Loucy (cell line): ENCODE results near the gene OR4Q2.

Experiments used
- H2AFZ ChIP-seq: fragments of 200-600 bp; sonication (generic); 2 replicates; pipeline ENCODE4 v1.6.0; 2016; ENCODE audit warnings: antibody characterized with exemption, mild to moderate bottlenecking, low read length, moderate library complexity
- H3F3A ChIP-seq: fragments of 200-600 bp; 2 replicates; pipeline ENCODE4 v1.6.0; 2016; ENCODE audit warnings: antibody characterized with exemption, low read depth, mild to moderate bottlenecking
- H3K27me3 ChIP-seq: fragments of 200-600 bp; sonication (generic); 2 replicates; pipeline ENCODE4 v1.6.1; 2014; ENCODE audit warnings: low read length, mild to moderate bottlenecking; ENCODE audit not compliant: insufficient read depth, poor library complexity, severe bottlenecking
- H3K36me3 ChIP-seq: fragments of 200-600 bp; sonication (generic); 2 replicates; pipeline ENCODE4 v1.6.1; 2016; ENCODE audit warnings: low read length; ENCODE audit not compliant: insufficient read depth
- H3K4me1 ChIP-seq: fragments of 200-600 bp; sonication (generic); 2 replicates; pipeline ENCODE4 v1.5.1; 2014; ENCODE audit warnings: low read length, mild to moderate bottlenecking; ENCODE audit not compliant: insufficient read depth, poor library complexity, severe bottlenecking
- H3K4me2 ChIP-seq: fragments of 200-600 bp; sonication (generic); 2 replicates; pipeline ENCODE4 v1.6.0; 2014; ENCODE audit warnings: antibody characterized with exemption, low read length, low read depth, mild to moderate bottlenecking; ENCODE audit not compliant: poor library complexity, severe bottlenecking
- H3K4me3 ChIP-seq: fragments of 200-600 bp; sonication (generic); 2 replicates; pipeline ENCODE4 v1.5.1; 2014; ENCODE audit warnings: low read length, mild to moderate bottlenecking, mixed read lengths; ENCODE audit not compliant: poor library complexity, severe bottlenecking
- H3K79me2 ChIP-seq: fragments of 200-600 bp; sonication (generic); 2 replicates; pipeline ENCODE4 v1.6.1; 2014; ENCODE audit warnings: low read length; ENCODE audit not compliant: insufficient read depth
- H3K9ac ChIP-seq: fragments of 200-600 bp; sonication (generic); 2 replicates; pipeline ENCODE4 v1.6.0; 2014; ENCODE audit warnings: mild to moderate bottlenecking, low read depth, low read length, moderate library complexity; ENCODE audit not compliant: poor library complexity, severe bottlenecking
- H3K9me2 ChIP-seq: fragments of 200-600 bp; sonication (generic); replicated peaks from 2 replicates; pipeline ENCODE4 v1.6.1; 2016; ENCODE audit warnings: low read depth, low read length, mixed read lengths
- H3K9me3 ChIP-seq: fragments of 200-600 bp; sonication (generic); 2 replicates; pipeline ENCODE4 v1.6.1; 2014; ENCODE audit warnings: mild to moderate bottlenecking, antibody characterized with exemption, low read length, low read depth; ENCODE audit not compliant: insufficient read depth
- H4K20me1 ChIP-seq: fragments of 200-600 bp; sonication (generic); 2 replicates; pipeline ENCODE4 v1.6.0; 2014; ENCODE audit warnings: antibody characterized with exemption, low read length, mild to moderate bottlenecking; ENCODE audit not compliant: insufficient read depth, poor library complexity, severe bottlenecking
- CTCF ChIP-seq: fragments of 200-600 bp; sonication (generic); conservative IDR thresholded peaks from 2 replicates; pipeline ENCODE4 v1.5.1; 2014; ENCODE audit warnings: mild to moderate bottlenecking, antibody characterized with exemption, low read length
- EZH2phosphoT487 ChIP-seq: fragments of 200-600 bp; IDR thresholded peaks from 2 replicates; pipeline ENCODE4 v1.6.1; 2018; ENCODE audit warnings: antibody characterized with exemption, mild to moderate bottlenecking, moderate library complexity, borderline replicate concordance

OR4Q2 gene

DNA sequence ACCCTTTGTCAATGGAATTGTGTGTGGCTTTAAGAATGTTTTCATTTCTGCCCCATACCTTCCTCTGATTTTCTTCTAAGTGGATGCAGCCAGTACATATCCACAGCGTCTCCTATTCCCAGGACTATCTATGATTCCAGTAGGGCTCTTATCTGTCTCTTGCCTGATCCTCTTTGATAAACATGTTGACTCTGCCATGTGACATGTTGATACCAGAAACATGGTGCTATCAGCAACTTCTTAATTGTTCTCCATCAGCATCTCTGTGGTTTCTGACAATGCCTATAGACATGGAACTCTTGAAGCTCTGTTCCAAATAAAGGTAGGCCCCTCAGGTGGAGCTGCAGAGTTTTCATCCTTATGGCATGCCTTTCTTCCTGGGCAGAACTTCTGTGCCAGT lies 46.2 kb downstream of the OR4Q2 start:
- Histone ChIP-seq H2AFZ (no peak overlapping the region), H3K27me3 (no peaks in the 10 kb centered on the region), H3K79me2 (no peaks in the 10 kb centered on the region), H3K9me3 (no peaks in the 10 kb centered on the region), H3K9ac (no peak overlapping the region), H3K9me2 (no peaks in the 10 kb centered on the region), H3K4me2 (no peak overlapping the region), H3K4me3 (no peak overlapping the region), H3F3A (no peaks in the 10 kb centered on the region), H4K20me1 (no peaks in the 10 kb centered on the region), H3K4me1 (no peaks in the 10 kb centered on the region), H3K36me3 (no peaks in the 10 kb centered on the region)
- TF ChIP-seq EZH2phosphoT487 (no peak), CTCF (no peak)
